Cardiac muscle cell (in vitro differentiated cells and primary cell): ENCODE data around the gene IYD. TPM values are rescaled to one million over a fixed set of nuclear protein-coding genes. Genes with fewer than 3 reads are reported as not detected.

Source experiments
- DNase-seq, 2 donors: peaks; one replicate each; pipeline versions ENCODE4 v3.0.0 to v3.0.0-alpha.2; 2010 to 2017; ENCODE audit warnings: low read depth in 1 of 2, low spot score in 1 of 2
- H3K27ac ChIP-seq: fragments of 200-600 bp; sonication (generic); 2 replicates; pipeline ENCODE4 v1.5.1; 2016
- H3K27me3 ChIP-seq: fragments of 200-600 bp; sonication (generic); 2 replicates; pipeline ENCODE4 v1.6.0; 2016; ENCODE audit warnings: control low read depth
- H3K36me3 ChIP-seq: fragments of 200-600 bp; sonication (generic); 2 replicates; pipeline ENCODE4 v1.5.1; 2016; ENCODE audit warnings: control low read depth
- H3K4me1 ChIP-seq: fragments of 200-600 bp; sonication (generic); 2 replicates; pipeline ENCODE4 v1.8.1; 2017; ENCODE audit warnings: low read depth, mild to moderate bottlenecking, mixed run types
- H3K4me3 ChIP-seq: fragments of 200-600 bp; sonication (generic); 2 replicates; pipeline ENCODE4 v1.5.1; 2016; ENCODE audit warnings: mild to moderate bottlenecking
- H3K9me3 ChIP-seq: fragments of 200-600 bp; sonication (generic); 2 replicates; pipeline ENCODE4 v1.5.1; 2017; ENCODE audit warnings: low read depth, mild to moderate bottlenecking, control low read depth
- polyA plus RNA-seq: library from polyadenylated mRNA; unstranded; fragments of >200 nt; fragmentation: Nextera tagmentation; extraction: Ambion mirVana; gene quantifications from 2 replicates; pipeline ENCODE4 v1.2.1, GENCODE V29; 2016
- total RNA-seq: library from RNA; depleted of rRNA; stranded (reverse); fragments of >200 nt; gene quantifications from 2 replicates; pipeline ENCODE4 v1.2.3, GENCODE V29; 2016
- TF ChIP-seq, protein P1 (sequence below): IDR thresholded peaks from 2 replicates; pipeline ENCODE4 v1.5.1; 2012; ENCODE audit warnings: low read depth, mild to moderate bottlenecking, low read length

Gene IYD
- total and polyA plus RNA-seq, 2 experiments from 2014 or later, result not detected

DNA sequence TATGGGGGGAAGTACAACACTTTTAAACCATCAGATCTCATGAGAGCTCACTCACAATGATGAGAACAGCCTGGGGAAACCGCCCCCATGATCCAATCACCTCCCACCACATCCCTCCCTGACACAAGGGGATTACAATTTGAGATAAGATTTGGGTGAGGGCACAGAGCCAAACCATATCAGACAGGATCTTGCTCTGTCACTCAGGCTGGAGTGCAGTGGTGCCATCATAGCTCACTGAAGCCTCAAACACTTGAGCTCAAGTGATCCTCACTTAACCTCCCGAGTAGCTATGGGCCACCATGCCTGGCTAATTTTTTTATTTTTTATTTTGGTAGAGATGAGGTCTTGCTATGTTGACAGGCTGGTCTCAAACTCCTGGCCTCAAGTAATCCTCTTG, 5.1 kb upstream of the IYD start:
- TF ChIP-seq, protein P1, sequence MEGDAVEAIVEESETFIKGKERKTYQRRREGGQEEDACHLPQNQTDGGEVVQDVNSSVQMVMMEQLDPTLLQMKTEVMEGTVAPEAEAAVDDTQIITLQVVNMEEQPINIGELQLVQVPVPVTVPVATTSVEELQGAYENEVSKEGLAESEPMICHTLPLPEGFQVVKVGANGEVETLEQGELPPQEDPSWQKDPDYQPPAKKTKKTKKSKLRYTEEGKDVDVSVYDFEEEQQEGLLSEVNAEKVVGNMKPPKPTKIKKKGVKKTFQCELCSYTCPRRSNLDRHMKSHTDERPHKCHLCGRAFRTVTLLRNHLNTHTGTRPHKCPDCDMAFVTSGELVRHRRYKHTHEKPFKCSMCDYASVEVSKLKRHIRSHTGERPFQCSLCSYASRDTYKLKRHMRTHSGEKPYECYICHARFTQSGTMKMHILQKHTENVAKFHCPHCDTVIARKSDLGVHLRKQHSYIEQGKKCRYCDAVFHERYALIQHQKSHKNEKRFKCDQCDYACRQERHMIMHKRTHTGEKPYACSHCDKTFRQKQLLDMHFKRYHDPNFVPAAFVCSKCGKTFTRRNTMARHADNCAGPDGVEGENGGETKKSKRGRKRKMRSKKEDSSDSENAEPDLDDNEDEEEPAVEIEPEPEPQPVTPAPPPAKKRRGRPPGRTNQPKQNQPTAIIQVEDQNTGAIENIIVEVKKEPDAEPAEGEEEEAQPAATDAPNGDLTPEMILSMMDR, result no peak
- Histone ChIP-seq H3K9me3 (no peaks in the 10 kb centered on the region), H3K4me1 (no peaks in the 10 kb centered on the region), H3K27me3 (peaks cover 72% of the 10 kb centered on the region), H3K27ac (no peak overlapping the region), H3K36me3 (no peaks in the 10 kb centered on the region), H3K4me3 (no peak overlapping the region)
- peak in 1 of 2 donors; percentile 10 for DNase-seq

DNA sequence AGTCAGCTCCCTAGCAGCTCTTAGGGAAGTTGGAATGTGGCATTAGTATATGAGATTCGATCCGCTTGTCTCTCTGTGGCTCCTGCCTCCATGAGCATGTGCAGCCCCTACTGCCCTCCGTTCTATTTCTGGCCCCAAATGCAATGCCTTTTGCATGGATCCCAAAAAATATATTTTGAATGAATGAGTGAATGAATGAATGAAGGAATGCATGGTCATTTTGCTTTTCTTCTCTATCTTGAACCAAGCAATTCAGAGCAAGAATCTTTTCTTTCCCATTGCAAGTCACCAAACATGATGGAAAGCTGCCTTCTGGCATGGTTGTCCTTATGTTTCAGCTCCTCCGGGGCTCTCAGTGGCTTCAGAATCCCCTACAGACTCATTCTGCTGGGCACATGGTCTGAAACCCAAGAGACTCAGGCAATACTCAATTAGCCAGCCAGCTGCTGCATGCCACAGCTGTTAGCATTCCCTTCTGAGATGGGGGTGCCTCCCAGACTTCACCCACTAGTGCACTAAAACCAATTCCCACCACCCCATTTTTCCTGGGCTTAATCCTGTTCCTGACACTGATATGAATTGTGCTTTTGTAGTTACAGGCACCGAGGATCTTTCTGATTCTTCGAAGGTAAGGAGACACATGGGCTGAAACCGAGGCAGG, 2.6 kb upstream of the IYD start:
- Histone ChIP-seq H3K36me3 (no peaks in the 10 kb centered on the region), H3K4me3 (no peak overlapping the region), H3K4me1 (no peaks in the 10 kb centered on the region), H3K27me3 (peaks cover 82% of the 10 kb centered on the region), H3K9me3 (no peaks in the 10 kb centered on the region), H3K27ac (no peak overlapping the region)
- TF ChIP-seq, protein P1, result no peak
- DNase-seq, result no peak

DNA sequence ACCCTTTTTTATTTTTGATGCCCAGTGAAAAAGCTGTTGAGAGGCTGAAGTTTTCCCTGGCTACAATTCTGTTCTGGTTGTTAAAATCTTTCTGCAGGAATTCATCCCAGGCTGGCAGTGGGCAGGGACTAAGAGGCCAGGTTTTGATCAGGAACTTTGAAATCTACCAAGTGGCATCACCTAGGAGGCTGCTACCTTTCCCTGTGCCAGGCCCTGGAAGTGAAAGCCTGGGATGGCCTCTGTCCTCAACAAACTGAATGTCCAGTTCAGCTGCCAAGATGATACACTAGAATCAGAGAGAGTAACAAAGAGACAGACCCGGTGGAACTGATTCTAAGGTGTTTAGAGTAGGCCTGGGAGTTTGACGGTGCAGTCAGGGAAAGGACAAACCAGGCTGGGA, 596 bp downstream of the IYD start:
- Histone ChIP-seq H3K9me3 (no peaks in the 10 kb centered on the region), H3K4me3 (no peak overlapping the region), H3K36me3 (no peaks in the 10 kb centered on the region), H3K27ac (no peak overlapping the region), H3K4me1 (no peaks in the 10 kb centered on the region), H3K27me3 (peaks cover 92% of the 10 kb centered on the region)
- TF ChIP-seq, protein P1, result no peak
- DNase-seq, result no peak

DNA sequence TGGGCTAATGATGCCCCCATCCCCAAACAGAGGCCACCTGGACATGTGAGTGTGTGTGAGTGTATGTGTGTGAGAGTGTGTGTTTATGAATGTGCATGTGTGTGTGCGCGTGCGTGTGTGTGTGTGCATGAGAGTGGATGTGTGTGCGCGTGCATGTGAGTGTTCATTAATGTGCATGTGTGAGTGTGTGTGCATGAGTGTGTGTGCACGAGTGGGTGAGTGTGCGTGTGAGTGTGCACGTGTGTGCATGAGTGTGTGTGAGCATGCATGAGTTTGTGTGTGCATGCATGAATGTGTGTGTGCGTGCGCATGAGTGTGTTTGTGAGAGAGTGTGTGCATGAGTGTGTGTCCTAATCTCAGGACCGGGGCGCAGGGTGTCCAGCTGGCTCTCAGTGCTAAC, 1.3 kb downstream of the IYD start:
- H3K36me3 ChIP-seq, result no peaks in the 10 kb centered on the region
- no peak overlapping the region for H3K27ac ChIP-seq
- no peaks in the 10 kb centered on the region for H3K9me3 ChIP-seq
- no peak for DNase-seq
- no peaks in the 10 kb centered on the region for H3K4me1 ChIP-seq
- no peak overlapping the region for H3K4me3 ChIP-seq
- TF ChIP-seq, protein P1, result no peak
- H3K27me3 ChIP-seq, result peaks cover 92% of the 10 kb centered on the region

DNA sequence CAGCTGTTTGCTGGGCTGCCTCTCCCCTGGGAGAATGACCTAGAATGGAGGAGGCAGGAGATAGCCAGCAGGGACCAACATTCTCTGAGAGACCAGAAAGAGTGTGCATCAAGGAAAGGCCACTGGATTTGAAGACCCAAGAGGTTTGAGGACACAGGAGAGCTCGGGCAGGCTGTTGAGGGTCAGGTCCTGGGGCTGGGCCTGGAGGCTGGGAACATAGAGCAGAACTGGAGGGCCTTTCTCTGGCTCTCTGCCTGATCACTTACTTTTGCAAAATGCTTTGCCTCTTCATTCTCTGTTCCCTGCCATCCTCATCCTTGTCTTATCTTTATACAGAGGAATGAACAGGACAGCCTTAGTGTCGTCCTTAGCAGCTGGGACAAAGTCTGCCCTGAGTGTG, 2.5 kb downstream of the IYD start:
- no peaks in the 10 kb centered on the region for H3K9me3 ChIP-seq
- H3K36me3 ChIP-seq, result no peaks in the 10 kb centered on the region
- H3K27ac ChIP-seq, result no peak overlapping the region
- no peak for DNase-seq
- peaks cover 92% of the 10 kb centered on the region for H3K27me3 ChIP-seq
- H3K4me1 ChIP-seq, result no peaks in the 10 kb centered on the region
- H3K4me3 ChIP-seq, result no peak overlapping the region
- TF ChIP-seq, protein P1, result no peak

DNA sequence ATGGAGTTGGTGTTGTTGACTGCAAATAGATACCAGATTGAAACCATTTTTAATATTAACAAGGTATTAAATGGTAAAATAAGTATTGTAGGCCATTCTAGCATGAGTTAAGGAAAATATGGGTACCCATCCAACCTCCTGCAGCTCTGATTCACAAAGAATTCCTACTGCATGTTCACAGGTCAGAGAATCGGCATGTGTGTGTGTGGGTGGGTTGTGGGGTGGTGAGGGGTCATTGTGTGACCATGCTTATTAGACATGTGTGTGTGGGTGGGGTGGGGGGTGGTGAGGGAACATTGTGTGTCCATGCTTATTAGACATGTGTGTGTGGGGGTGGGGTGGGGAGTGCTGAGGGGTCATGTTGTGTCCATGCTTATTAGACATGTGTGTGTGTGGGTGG, 3.2 kb downstream of the IYD start:
- Histone ChIP-seq H3K4me3 (no peak overlapping the region), H3K9me3 (no peaks in the 10 kb centered on the region), H3K36me3 (no peaks in the 10 kb centered on the region), H3K27me3 (peaks cover 92% of the 10 kb centered on the region), H3K27ac (no peak overlapping the region), H3K4me1 (no peaks in the 10 kb centered on the region)
- TF ChIP-seq, protein P1, result no peak
- no peak for DNase-seq
